ENCODE measurements around the gene BIRC3. TPM values are rescaled to one million over a fixed set of nuclear protein-coding genes. Genes with fewer than 3 reads are reported as not detected.

BIRC3 gene
- total and polyA plus RNA-seq, 2 donors (not counting 1 experiment from before 2014, with no cell fraction given): 107 to 428 TPM

DNA sequence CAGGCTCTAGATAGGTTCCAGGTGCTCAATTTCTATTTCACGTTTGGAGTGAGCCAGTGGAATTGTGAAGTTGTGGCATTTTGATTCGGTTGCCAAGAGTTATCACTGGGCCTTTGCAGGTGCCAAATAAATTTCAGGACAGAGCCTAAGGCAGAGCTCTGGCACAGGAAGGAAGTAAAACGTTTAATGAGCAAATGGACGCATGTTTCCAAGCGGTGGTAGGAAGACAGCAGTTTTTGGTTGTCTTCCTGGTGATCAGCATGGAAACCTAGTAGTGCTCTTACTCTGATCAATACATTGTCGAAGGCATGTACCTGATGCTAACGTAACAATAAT is 452 bp downstream of the BIRC3 start:
- CTCF ChIA-PET: interaction anchor here (0.7 to 17.9 kb wide), 9 partner anchors 9 to 178 kb away, joined by 3 to 588 read pairs (median 6); no protein-coding TSS in a partner anchor
- Histone ChIP-seq H3K27me3 (replicated peaks in 1 of 4; ENCODE audit: control extremely low read depth in 1 of 4, control insufficient read depth in 3 of 4, insufficient read depth in 4 of 4, low read length in 3 of 4) (no peaks in the 10 kb centered on the region), H3K27ac (ENCODE audit: low read length in 2 of 2) (peak overlapping the region; percentile 96 to 98), H4K20me1 (ENCODE audit: control insufficient read depth, insufficient read depth, low read length, poor library complexity, severe bottlenecking) (peaks cover 40% of the 10 kb centered on the region), H3K4me1 (ENCODE audit: control insufficient read depth in 2 of 2, insufficient read depth in 2 of 2, low read length in 2 of 2) (peaks cover 56 to 58% of the 10 kb centered on the region in 2 donors), H3K4me3 (ENCODE audit: control extremely low read depth in 1 of 5, extremely low read depth in 1 of 5, insufficient read depth in 1 of 5, low read depth in 2 of 5, low read length in 4 of 5) (peak overlapping the region; percentile 76 to 100 (median 92)), H3K9me3 (ENCODE audit: control extremely low read depth in 1 of 3, control insufficient read depth in 2 of 3, insufficient read depth in 1 of 3, low read length in 2 of 3) (peaks cover 0 to 1% (median 0%) of the 10 kb centered on the region in 3 donors), H3K4me2 (replicated peaks; ENCODE audit: low read depth, low read length, poor library complexity, severe bottlenecking) (peak overlapping the region; percentile 77), H3K36me3 (replicated peaks in 1 of 2; ENCODE audit: control extremely low read depth in 1 of 2, control insufficient read depth in 1 of 2, extremely low read depth in 1 of 2, insufficient read depth in 2 of 2, low read length in 1 of 2) (peaks cover 8 to 34% of the 10 kb centered on the region in 2 experiments), H3K79me2 (ENCODE audit: control insufficient read depth, insufficient read depth, low read length) (peaks cover 70% of the 10 kb centered on the region), H2AFZ (ENCODE audit: insufficient read depth, low read depth, low read length, poor library complexity, severe bottlenecking) (peak overlapping the region; percentile 50), H3K9ac (ENCODE audit: low read length) (peak overlapping the region; percentile 94)
- no peak for TF ChIP-seq EZH2 (IDR thresholded peaks at IDR 0.05; ENCODE audit: borderline replicate concordance, insufficient read depth, low read depth, low read length, poor library complexity, severe bottlenecking)
- TF ChIP-seq, protein P1, sequence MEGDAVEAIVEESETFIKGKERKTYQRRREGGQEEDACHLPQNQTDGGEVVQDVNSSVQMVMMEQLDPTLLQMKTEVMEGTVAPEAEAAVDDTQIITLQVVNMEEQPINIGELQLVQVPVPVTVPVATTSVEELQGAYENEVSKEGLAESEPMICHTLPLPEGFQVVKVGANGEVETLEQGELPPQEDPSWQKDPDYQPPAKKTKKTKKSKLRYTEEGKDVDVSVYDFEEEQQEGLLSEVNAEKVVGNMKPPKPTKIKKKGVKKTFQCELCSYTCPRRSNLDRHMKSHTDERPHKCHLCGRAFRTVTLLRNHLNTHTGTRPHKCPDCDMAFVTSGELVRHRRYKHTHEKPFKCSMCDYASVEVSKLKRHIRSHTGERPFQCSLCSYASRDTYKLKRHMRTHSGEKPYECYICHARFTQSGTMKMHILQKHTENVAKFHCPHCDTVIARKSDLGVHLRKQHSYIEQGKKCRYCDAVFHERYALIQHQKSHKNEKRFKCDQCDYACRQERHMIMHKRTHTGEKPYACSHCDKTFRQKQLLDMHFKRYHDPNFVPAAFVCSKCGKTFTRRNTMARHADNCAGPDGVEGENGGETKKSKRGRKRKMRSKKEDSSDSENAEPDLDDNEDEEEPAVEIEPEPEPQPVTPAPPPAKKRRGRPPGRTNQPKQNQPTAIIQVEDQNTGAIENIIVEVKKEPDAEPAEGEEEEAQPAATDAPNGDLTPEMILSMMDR (IDR thresholded peaks at IDR 0.05): no peak
- WGBS (ENCODE audit: insufficient coverage): 0% methylated on average over 2 of the region's 7 CpGs
- intact Hi-C loops (cut with micrococcal nuclease): loop anchor here (1.0 kb wide), 8 partner anchors 11 to 230 kb away; partner anchors contain the start of genes BIRC2 and TMEM123
- POLR2A ChIA-PET: interaction anchor here (0.6 to 7.6 kb wide), 9 partner anchors 9 to 119 kb away, joined by 4 to 105 read pairs (median 6); no protein-coding TSS in a partner anchor
- Mint-ChIP-seq H3K4me1 (peaks cover 63% of the 10 kb centered on the region), H3K4me3 (peak overlapping the region; percentile 100), H3K27me3 (no peaks in the 10 kb centered on the region), H3K27ac (peak overlapping the region; percentile 96), H3K9me3 (ENCODE audit: insufficient read depth) (no peaks in the 10 kb centered on the region)
- ATAC-seq (ENCODE audit: low read depth): no peak
- no peak for DNase-seq

DNA sequence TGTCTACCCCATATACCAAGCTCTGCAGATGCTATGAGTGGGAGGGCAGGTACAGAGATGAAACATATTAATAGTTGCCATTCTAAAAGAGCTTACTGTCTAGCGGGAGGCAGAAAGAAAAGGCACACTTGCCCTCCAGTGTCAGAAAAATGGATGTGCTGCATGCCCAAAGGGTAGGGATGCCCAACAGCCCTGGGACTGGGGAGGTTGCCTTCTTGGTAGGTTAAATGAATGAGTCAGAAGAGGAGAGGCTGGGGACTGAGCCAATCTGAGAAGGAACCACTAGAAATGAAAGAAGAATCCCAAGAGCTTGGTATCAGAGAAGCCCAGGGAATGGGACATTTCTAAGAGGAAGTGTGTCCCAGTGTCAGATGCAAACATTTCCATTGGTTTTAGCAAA is 1.2 kb downstream of the BIRC3 start:
- H3K4me3 ChIP-seq (ENCODE audit: control extremely low read depth in 1 of 5, extremely low read depth in 1 of 5, insufficient read depth in 1 of 5, low read depth in 2 of 5, low read length in 4 of 5): peak overlapping the region; percentile 76 to 100 (median 92)
- TF ChIP-seq, protein P1 (IDR thresholded peaks at IDR 0.05): no peak
- no peak for TF ChIP-seq EZH2 (IDR thresholded peaks at IDR 0.05; ENCODE audit: borderline replicate concordance, insufficient read depth, low read depth, low read length, poor library complexity, severe bottlenecking)
- intact Hi-C loops (cut with micrococcal nuclease): loop anchor here (1.0 kb wide), 1 partner anchor 30 kb away; no protein-coding TSS in a partner anchor
- Mint-ChIP-seq H3K27me3 (no peaks in the 10 kb centered on the region), H3K4me1 (peaks cover 60% of the 10 kb centered on the region), H3K9me3 (ENCODE audit: insufficient read depth) (no peaks in the 10 kb centered on the region), H3K27ac (peak overlapping the region; percentile 95), H3K4me3 (peak overlapping the region; percentile 100)
- H3K9me3 ChIP-seq (ENCODE audit: control extremely low read depth in 1 of 3, control insufficient read depth in 2 of 3, insufficient read depth in 1 of 3, low read length in 2 of 3): peaks cover 0 to 1% (median 0%) of the 10 kb centered on the region in 3 donors
- peak; percentile 64 for DNase-seq
- no peak overlapping the region for H2AFZ ChIP-seq (ENCODE audit: insufficient read depth, low read depth, low read length, poor library complexity, severe bottlenecking)
- H3K9ac ChIP-seq (ENCODE audit: low read length): peak overlapping the region; percentile 94
- H4K20me1 ChIP-seq (ENCODE audit: control insufficient read depth, insufficient read depth, low read length, poor library complexity, severe bottlenecking): peaks cover 47% of the 10 kb centered on the region
- WGBS (ENCODE audit: insufficient coverage): 0% methylated on average over 1 of the region's 1 CpG
- peaks cover 8 to 40% of the 10 kb centered on the region in 2 experiments for H3K36me3 ChIP-seq (replicated peaks in 1 of 2; ENCODE audit: control extremely low read depth in 1 of 2, control insufficient read depth in 1 of 2, extremely low read depth in 1 of 2, insufficient read depth in 2 of 2, low read length in 1 of 2)
- peak overlapping the region; percentile 96 to 98 for H3K27ac ChIP-seq (ENCODE audit: low read length in 2 of 2)
- peaks cover 72% of the 10 kb centered on the region for H3K79me2 ChIP-seq (ENCODE audit: control insufficient read depth, insufficient read depth, low read length)
- no peak for ATAC-seq (ENCODE audit: low read depth)
- H3K4me1 ChIP-seq (ENCODE audit: control insufficient read depth in 2 of 2, insufficient read depth in 2 of 2, low read length in 2 of 2): peaks cover 48 to 56% of the 10 kb centered on the region in 2 donors
- no peaks in the 10 kb centered on the region for H3K27me3 ChIP-seq (replicated peaks in 1 of 4; ENCODE audit: control extremely low read depth in 1 of 4, control insufficient read depth in 3 of 4, insufficient read depth in 4 of 4, low read length in 3 of 4)
- POLR2A ChIA-PET: interaction anchor here (0.6 to 7.6 kb wide), 10 partner anchors 10 to 30 kb away, joined by 3 to 105 read pairs (median 6); partner anchors contain the start of gene BIRC2
- CTCF ChIA-PET: interaction anchor here (0.7 to 17.9 kb wide), 10 partner anchors 8 to 178 kb away, joined by 3 to 588 read pairs (median 5); no protein-coding TSS in a partner anchor
- peak overlapping the region; percentile 77 for H3K4me2 ChIP-seq (replicated peaks; ENCODE audit: low read depth, low read length, poor library complexity, severe bottlenecking)

Measured in B cell (primary cell).